Measurements from ENCODE around the gene ERBB4. TPM values are rescaled to one million over a fixed set of nuclear protein-coding genes. Genes with fewer than 3 reads are reported as not detected.

Gene ERBB4
- total RNA-seq, 1 donor from 2014 or later, result 10.2 TPM

DNA sequence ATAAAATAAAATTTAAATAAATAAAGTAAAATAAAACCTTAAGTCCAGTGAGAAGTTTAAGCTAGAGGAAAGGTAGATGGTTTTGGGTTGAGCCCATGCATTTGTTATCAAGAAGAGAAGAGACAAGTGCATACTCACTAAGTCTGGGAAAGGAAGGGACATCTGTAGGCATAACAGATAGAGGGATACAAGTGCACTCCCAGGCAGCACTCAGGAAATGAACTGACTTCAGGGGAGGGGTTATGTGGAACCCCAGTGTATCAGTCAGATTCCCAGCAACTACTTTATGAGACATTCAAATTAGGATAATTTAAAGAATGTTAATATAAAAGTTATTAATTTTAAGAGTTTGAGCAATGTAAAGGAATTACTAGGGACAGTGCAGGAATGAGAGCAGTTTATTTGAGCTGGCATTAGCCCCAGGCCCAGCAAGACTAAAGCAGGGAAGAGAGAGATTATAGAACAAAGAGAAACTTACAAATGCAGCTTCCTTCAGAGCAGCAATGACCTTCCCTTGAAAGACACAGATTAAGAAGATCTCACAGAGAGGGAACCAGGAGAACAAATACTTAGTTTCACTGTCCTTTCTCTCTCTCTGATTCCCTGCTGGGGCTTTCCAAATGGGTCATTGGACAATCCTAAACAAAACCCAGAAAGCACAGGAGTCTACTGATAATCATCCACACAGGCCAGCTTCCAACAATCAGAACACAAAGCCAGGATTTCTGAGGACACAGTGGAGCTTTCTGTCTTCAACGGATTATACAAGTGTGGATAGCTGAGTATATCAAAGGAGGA is 109.7 kb downstream of the ERBB4 start:
- no peak for DNase-seq (ENCODE audit: low spot score)

DNA sequence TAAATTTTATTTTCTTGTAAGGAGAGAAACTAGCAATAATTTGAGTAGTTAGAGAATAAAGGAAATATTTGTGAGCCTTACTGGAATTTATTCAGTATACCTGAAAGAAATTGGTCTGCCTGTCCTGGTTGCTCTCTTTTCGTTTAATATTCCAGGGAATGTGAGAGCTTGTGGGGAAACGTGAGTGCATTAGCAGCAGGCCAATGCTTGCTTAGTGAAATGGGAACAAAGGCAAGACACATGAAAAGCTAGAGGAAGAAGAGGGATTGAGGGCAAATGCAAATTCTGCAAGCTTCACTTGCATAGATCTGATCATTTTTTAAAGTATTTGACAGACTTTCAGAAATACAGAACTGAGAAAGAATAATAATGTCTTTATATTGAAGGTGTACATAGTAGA is 111.0 kb downstream of the ERBB4 start:
- DNase-seq (ENCODE audit: low spot score), result no peak

DNA sequence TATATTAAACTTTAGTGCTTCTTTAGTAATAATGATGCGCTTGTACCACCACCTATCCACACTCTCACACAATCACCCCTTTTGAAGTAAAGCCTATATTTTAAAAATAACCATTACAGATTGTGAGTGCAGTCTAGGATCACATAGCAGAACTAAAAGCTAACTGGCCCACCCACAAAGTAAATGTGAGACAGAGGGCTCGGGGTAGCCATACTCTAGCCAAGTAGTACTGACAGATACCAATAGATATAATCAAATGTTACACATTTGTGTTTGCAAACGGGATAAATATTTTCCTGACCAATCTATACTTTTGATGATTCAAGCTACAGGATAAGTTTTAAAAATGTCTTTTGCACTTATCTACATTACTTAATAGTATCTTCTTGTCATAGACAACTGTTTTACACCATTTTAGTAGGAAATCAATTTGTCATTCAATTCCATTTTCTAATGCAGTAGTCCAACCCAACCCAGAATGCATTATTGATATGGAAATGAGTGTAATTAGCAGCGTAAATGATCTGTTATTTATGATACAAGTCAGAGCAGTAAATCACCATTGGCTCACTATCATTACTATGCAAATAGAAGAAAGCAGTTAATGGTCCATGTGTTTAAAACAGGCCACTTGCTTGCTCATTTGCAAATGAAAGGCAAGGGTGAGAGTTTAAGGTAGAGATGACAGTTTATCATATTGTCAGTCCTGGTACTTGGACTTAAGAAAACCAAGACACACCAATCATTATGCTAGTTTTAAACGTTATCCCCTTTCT is 111.8 kb downstream of the ERBB4 start:
- no peak for DNase-seq (ENCODE audit: low spot score)

DNA sequence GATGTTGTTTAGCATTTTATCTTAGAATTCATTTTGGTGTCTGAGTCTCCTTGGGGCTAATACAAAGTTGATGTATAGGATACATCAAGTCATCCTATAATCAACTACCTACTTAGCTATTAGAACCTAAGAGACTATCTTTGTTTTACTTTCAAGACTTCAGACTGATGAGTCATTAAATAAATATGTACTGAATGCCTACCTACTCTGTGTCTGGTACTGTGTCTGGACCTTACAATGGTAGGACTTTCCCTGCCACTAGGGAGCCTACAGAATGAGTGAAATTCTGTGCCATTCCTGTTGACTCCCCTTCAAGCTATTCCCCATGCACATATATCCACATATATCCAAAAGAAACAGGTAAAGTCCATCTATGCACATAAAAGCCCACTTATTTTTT is 114.5 kb downstream of the ERBB4 start:
- no peak for DNase-seq (ENCODE audit: low spot score)

DNA sequence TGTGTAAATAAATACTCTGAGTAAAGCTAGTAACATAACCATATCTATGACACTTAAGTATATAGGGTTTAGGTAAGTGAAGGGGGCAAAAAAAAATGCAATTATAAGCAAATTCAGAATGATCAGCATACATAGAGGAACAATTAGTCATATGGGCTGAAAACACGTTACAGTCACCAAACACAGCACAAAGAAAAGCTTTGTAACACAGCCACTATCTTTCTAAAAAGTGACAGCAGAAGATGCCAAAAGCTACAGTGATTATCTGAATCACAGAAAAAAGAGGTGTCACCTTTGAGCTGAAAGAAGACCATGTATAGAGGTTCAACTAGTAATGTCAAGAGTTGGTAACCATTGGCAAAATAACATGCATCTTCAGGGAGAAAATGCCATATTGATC is 115.5 kb downstream of the ERBB4 start:
- DNase-seq (ENCODE audit: low spot score), result no peak

DNA sequence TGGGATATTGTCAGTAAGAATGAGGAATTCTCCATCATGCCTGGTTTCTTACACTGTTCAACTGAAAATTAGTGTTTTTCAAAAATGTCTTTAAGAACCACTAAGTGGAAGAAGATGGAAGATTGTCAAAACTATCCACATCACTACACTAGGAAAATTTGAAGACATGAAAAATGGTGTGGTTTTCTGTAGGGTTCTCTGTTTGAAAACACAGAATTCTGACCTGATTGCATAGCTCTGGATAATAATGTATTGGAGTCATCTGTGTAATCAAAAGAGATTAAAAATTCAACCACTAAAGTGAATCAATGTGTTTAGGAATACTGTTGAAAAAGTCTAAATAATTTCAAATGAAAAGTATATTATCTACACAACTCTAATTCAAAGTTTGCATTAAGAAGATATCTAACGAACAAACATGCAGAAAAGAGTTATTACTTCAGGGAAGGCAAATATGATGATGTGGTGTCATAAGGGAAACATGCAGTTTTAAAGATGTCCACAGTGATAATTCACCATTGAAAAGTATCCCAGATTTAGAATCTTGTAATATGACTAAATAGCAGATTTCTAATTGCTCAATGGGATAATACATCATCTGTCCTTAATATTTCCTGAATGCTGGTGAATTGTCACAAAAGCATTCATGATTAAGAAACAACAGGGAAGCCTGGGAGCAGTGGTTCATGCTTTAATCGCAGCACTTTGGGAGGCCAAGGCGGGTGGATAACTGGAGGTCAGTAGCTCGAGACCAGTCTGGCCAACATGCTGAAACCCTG is 116.9 kb downstream of the ERBB4 start:
- DNase-seq (ENCODE audit: low spot score), result no peak

DNA sequence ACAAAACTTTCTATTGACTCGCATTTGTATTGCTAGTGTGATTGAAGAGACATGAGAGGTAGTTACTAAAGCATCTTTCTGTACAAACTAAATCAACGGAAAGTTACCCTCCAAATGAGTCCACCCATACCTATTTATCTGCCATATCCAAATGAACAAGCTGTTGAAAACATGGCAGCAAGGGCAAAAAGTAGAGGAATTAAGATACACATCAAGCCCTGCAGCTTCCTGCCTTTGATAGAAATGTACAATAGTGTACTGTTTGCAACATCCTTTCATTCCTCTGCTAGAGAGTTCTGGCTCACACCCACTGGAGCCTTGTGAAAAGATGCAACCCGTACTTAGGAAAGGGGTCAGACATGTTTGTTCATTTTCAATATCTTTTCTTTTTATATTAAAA is 122.5 kb downstream of the ERBB4 start:
- no peak for DNase-seq (ENCODE audit: low spot score)

DNA sequence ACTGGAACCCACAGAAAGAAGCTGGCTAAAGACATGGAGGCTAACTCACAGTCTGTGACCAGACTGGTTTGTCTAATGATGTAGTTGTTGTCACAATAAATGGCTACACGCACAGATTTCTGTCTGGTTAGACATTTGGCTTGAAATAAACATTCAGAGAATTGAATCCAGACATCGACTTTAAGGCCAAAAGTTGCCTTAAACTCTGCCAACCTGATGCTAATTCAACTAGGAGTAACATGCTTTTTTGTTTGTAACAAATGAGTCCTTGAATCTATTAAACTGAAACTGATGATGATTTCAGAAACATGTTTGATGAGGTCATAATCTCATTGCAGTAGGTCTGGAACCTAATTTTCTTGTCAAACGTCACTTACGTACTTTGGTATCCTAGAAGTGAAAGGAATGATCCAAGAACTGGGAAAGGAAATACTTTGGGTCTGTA is 123.8 kb downstream of the ERBB4 start:
- DNase-seq (ENCODE audit: low spot score), result no peak

DNA sequence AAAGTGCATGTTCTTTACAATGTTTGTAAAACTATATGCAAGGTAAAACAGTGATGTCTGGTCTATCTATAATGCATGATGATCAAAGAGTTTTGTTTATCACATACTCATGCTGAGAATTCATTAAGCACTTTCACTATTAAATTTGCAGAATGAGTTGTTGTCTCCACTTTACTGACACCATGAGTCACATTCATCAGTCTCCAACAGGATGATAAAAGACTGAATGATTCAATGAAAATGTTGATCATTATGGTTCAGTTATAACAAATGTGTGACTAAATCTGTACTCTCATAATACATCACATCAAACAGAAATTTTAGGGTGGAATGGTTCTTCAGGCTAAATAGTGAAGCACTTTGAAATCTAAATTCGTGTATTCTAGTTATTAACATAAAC is 129.0 kb downstream of the ERBB4 start:
- no peak for DNase-seq (ENCODE audit: low spot score)

DNA sequence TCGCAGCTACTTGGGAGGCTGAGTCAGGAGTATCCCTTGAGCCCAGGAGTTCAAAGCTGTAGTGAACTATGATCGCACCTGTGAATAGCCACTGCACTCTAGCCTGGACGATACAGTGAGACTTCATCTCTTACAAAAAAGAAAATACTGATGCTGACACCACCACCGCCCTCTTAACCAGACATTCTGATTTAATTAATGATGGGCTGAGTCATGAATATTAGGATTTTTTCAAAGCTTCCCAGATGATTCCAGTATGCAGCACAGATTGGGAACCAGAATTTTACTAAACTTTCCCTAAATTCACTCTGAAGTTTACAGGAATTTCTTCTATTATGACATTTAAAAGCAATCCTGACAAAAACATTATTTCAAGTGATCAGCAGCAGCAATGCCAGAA is 130.1 kb downstream of the ERBB4 start:
- DNase-seq (ENCODE audit: low spot score), result no peak

DNA sequence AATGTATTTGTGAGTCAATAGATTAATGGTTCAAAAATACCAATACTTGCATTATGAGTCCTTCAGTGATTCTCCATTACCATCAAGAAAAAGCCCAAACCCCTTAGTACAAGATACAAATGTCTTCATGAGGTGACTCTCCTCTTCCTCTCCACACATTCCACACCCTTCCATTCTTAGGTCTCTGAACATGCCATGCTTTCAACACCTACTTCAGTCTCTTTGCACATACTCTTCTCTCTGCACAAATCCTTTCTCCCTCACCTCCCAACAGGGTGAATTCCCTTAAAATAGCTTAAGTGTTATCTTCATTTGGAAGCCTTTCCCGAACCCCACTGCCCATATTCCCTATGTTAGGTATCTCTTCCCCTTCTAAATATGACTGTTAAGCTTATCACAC is 131.9 kb downstream of the ERBB4 start:
- DNase-seq (ENCODE audit: low spot score), result no peak

DNA sequence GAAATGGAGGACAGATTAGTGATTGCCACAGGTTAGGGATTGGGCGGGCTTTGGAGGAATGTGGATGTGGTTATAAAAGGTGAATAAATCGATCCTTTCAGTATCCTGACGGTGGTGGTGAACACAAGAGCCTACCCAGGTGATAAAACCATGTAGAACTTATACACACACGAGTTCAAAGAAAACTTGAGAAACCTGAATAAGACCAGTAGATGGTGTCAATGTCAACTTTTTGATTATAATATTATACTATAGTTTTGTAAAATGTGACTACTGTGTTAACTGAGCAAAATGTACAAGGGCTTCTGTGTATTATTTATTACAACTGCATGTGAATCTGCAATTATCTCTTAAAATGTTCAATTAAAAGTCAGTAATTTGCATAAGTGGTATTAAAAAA is 136.3 kb downstream of the ERBB4 start:
- DNase-seq (ENCODE audit: low spot score), result no peak

DNA sequence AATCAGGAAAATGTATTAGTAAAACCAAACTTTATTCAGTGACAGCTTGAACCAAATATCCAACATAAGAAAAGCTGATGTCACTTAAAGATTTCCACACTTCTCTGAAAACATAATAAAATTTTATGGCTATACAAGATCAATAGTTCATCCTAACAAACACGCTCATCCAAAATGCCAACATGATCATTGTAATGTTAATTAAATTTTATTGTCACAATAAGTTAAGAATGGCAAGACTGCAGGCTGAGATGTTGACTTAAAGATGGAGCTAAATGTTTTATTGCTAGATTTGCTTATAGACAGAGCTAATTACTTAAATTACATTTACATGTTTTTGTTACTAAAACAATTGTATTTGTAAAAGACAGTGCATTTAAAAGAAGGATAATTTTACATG is 140.3 kb downstream of the ERBB4 start:
- DNase-seq (ENCODE audit: low spot score), result no peak

DNA sequence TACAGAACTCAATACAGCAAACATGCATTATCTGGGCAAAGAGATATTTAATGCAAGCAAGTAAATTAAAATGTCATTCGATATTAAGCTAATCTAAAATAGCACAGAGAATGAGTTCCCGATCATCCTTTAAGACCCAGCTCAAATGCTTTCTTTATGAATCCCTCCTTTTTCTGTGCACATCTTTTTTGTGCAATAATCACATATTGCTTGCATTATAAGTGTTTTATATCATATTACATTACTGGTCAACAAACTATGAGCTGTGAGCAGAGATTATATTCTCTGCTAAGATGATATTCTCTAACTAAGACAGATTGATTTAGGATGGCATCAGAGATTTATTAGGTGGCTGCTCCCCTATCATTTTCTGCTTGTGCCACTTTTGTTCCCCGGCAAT is 146.1 kb downstream of the ERBB4 start:
- no peak for DNase-seq (ENCODE audit: low spot score)

DNA sequence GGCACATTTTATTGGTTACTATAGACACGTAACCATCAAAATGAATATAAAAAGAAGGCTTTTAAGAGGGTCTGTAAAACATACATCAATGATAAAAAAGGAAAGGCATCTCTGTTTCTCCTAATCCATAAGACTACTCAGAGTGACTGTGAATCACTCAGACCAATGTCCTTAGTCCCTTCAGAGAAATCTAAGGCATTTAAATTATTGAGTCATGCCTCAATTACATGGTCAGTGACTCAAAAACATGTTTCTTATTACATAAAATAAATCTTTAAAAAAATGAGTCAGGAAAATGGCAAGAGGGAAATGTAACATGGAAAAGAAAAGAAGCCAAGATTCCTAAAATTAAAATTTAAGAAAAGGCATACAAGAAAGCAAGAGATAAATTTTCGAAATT is 146.6 kb downstream of the ERBB4 start:
- no peak for DNase-seq (ENCODE audit: low spot score)

DNA sequence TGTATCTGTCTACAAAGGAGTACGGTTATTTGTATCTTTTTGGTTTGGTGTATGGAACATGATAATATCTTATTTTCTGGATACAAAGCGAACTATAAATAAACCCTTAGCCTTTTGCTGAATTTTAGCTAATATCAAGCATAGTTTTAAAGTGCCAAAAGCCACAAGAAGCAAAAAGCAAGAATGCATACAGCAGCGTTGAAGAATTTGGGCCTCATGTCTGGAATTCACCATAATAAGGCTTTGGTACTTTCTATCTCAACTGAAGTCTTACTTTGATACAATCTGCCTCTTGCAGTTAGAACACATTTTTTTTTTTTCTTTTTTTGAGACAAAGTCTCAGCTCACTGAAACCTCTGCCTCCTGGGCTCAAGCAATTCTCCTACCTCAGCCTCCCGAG is 151.5 kb downstream of the ERBB4 start:
- no peak for DNase-seq (ENCODE audit: low spot score)

DNA sequence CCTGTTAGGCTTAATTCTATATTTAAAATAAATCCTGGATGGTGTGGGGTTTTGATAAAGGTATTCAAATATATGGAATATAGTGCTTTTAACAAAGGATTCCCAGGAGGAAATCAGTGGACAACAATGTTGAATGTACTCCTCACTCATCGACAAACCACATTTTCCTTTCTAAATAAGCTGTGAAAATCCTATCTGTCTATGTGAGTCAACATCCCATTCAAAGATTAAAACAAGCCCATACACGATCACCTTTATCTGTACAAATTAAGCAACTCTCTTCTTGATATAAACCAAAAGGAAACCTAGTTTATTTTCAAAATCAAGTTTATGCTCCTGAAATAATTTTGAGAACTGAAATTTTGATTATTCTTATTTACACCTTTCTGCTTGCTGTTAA is 153.4 kb downstream of the ERBB4 start:
- no peak for DNase-seq (ENCODE audit: low spot score)

DNA sequence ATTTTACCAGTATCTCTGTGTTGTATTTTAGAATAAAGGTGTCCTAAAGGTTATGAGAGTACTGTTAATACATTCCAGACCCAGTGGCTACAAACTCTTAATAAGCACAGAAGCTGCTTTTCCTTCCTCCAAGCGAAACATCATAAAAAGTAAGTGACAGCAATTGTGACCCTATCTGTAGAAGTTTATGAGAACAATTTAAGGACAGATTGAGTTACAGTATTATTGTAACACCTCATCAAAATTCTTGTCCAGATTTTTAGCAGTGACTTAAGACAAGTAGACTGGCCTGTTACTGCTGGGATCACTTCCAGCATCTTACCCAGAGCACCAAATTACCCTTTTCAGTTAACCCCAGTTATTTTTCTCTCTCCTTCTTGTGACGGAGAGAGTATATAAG is 154.6 kb downstream of the ERBB4 start:
- no peak for DNase-seq (ENCODE audit: low spot score)

DNA sequence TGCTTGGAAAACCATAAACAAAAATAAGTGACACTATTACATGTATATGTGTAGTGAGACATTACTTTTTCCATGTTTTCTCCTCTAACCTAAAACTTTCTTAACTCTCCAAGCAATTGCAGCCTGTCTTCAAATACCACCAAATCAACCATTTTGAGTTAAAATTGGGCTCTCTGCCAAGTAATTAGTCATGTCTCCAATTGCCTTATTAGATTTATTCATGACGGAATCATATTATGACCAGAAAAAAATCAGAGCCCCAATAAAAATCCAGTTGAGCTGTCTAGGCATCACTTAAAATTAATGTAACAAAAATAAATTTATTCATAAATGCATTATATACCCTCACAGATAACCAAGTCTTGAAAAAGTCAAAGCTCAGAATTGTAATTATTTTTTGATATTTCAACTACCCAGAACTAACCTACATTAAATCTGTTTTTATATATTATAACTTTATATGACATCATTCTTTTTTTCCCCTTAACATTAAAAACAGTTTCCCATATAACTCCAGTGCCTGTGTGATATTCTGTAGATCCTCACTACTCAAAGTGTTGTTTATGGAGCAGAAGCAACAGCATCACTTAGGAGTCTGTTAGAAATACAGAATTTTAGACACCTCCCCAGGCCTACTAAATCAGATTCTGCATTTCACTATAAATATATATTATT is 157.0 kb downstream of the ERBB4 start:
- no peak for DNase-seq (ENCODE audit: low spot score)

DNA sequence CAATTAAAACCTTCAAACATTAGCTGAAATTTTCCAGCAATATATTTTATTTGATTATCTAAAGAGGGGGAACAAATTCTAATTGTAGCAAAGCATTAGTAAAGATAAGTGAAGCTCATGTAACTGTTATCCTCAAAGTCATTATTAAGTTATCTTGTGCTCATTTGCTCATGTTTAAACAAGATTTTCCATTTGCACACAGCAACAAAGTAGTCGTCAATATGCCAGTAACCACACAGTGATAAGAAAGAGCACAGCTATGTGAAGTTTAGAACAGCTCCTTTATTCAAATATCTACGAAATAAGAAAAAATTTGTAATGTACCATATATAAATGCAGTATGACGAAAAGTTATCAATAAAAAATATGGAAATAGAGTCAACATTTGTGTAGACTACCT is 159.5 kb downstream of the ERBB4 start:
- DNase-seq (ENCODE audit: low spot score), result no peak

DNA sequence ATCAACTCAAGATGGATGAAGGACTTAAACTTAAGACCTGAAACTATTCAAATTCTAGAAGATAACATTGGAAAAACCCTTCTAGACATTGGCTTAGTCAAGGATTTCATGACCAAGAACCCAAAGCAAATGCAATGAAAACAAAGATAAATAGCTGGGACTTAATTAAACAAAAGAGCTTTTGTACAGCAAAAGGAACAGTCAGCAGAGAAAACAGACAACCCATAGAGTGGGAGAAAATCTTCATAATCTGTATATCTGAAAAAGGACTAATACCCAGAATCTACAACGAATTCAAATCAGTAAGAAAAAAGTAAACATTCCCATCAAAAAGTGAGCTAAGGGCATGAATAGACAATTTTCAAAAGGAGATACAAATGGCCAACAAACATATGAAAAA is 171.2 kb downstream of the ERBB4 start:
- DNase-seq (ENCODE audit: low spot score), result no peak

Data from ureter (tissue), 1 donor.